Activated CD8-positive, alpha-beta T cell treated with anti-CD3 and anti-CD28 coated beads for 36 hours (primary cell): ENCODE measurements around the gene ROR2. TPM values are rescaled to one million over a fixed set of nuclear protein-coding genes. Genes with fewer than 3 reads are reported as not detected.

Source experiments
- ATAC-seq: fragments of 200-7000 bp; cut with Tn5 transposase; one replicate; pipeline ENCODE4 v1.10.0; 2021; ENCODE audit warnings: mild to moderate bottlenecking, moderate library complexity
- CTCF ChIA-PET: fragments of 350-600 bp; sonication (Branson Sonifier 250); formaldehyde crosslinking; loops from one replicate; lab custom pipeline; 2021; ENCODE audit warnings: antibody characterized with exemption; lab: Charles Lee
- POLR2A ChIA-PET: fragments of 350-600 bp; sonication (Branson Sonifier 250); formaldehyde crosslinking; loops from one replicate; lab custom pipeline; 2021; ENCODE audit warnings: antibody characterized with exemption; lab: Charles Lee
- DNase-seq: peaks from one replicate; pipeline ENCODE4 v3.0.0-alpha.2; 2020
- H3K27ac Mint-ChIP-seq: one replicate; pipeline ENCODE4 v1.8.0; 2021; ENCODE audit warnings: mild to moderate bottlenecking, mixed read lengths
- H3K27me3 Mint-ChIP-seq: one replicate; pipeline ENCODE4 v1.8.0; 2021; ENCODE audit warnings: mixed read lengths
- H3K36me3 Mint-ChIP-seq: one replicate; pipeline ENCODE4 v1.8.0; 2021; ENCODE audit warnings: low read depth, mixed read lengths
- H3K4me1 Mint-ChIP-seq: one replicate; pipeline ENCODE4 v1.8.0; 2021; ENCODE audit warnings: low read depth, mixed read lengths
- H3K4me3 Mint-ChIP-seq: one replicate; pipeline ENCODE4 v1.8.0; 2021; ENCODE audit warnings: mild to moderate bottlenecking, moderate library complexity, mixed read lengths
- H3K9me3 Mint-ChIP-seq: one replicate; pipeline ENCODE4 v1.8.0; 2021; ENCODE audit warnings: mixed read lengths
- CTCF ChIP-seq: fragments of 200-600 bp; IDR thresholded peaks from one replicate; pipeline ENCODE4 v1.8.0; 2022; ENCODE audit warnings: antibody characterized with exemption, mild to moderate bottlenecking
- intact Hi-C: fragments of 100-400 bp; cut with micrococcal nuclease; formaldehyde crosslinking; loops from one replicate; pipeline ENCODE4 v1.10.0; 2022
- total RNA-seq, 2 experiments: library from RNA; stranded (reverse); gene quantifications; one replicate each; pipeline ENCODE4 v1.2.3, GENCODE V29; 2021

ROR2 gene
- total RNA-seq, 2 experiments from 2014 or later = not detected

DNA sequence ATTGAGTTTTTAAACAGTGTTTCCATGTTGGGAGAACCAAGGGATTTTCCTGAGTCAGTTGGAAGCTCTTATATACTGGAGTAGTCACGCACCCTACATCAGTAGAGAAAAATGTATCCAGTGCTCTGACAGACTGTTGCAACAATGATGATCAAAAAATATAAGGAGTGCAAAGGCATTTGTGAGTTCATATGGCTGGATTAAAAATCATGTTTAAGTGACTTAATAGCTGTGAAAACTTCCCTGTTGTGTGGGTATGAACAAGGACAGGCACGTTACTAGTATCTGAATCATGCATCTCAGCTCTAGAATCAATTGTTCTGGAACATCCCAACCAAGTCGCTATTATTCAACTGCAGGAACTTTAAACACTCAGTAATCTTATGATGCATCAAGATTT is 229.7 kb downstream of the ROR2 start:
- Mint-ChIP-seq H3K27ac (no peak overlapping the region), H3K27me3 (peaks cover 42% of the 10 kb centered on the region), H3K4me1 (no peaks in the 10 kb centered on the region), H3K36me3 (no peaks in the 10 kb centered on the region), H3K9me3 (peaks cover 5% of the 10 kb centered on the region), H3K4me3 (no peak overlapping the region)
- DNase-seq = no peak
- CTCF ChIA-PET = interaction anchor here (1.2 kb wide), 1 partner anchor 60 kb away, joined by 5 read pairs; no protein-coding TSS in a partner anchor
- TF ChIP-seq CTCF = no peak
- intact Hi-C loops = no loop called here
- ATAC-seq = no peak
- POLR2A ChIA-PET = no interaction called here

GRCh38 chr9:91718071-91718470 is 232.0 kb downstream of the ROR2 start:
- no peak for TF ChIP-seq CTCF
- peaks cover 7% of the 10 kb centered on the region for H3K4me1 Mint-ChIP-seq
- no peak for ATAC-seq
- ChIA-PET POLR2A (no interaction called here), CTCF (interaction anchor here (1.1 to 2.1 kb wide), 3 partner anchors 9 to 803 kb away, joined by 3 to 13 read pairs (median 6); no protein-coding TSS in a partner anchor)
- no peaks in the 10 kb centered on the region for H3K36me3 Mint-ChIP-seq
- no peak overlapping the region for H3K4me3 Mint-ChIP-seq
- peaks cover 47% of the 10 kb centered on the region for H3K27me3 Mint-ChIP-seq
- no peak overlapping the region for H3K27ac Mint-ChIP-seq
- intact Hi-C loops = no loop called here
- H3K9me3 Mint-ChIP-seq = peaks cover 5% of the 10 kb centered on the region
- DNase-seq = no peak

GRCh38 chr9:91716815-91717214 is 233.2 kb downstream of the ROR2 start:
- peaks cover 5% of the 10 kb centered on the region for H3K9me3 Mint-ChIP-seq
- intact Hi-C loops = no loop called here
- POLR2A ChIA-PET = interaction anchor here (0.6 kb wide), 1 partner anchor 291 kb away, joined by 3 read pairs; no protein-coding TSS in a partner anchor

DNA sequence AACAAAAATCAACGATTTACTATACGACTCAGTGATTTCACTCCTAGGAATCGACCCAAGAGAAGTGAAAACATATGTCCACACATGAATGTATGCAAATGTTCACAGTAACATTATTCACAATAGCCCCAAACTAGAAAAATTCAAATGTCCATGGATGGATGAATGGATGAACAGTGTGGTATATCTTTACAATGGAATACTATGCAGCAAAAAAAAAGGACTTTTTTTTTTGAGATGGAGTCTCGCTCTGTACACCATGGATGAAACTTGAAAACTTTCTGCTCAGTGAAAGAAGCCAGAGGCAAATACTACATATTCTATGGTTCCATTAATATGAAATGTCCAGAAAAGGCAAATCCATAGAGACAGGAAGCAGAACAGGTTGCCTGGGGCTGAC is 233.8 kb downstream of the ROR2 start:
- no peak for TF ChIP-seq CTCF
- Mint-ChIP-seq H3K4me3 (no peak overlapping the region), H3K27me3 (peaks cover 43% of the 10 kb centered on the region), H3K9me3 (peaks cover 5% of the 10 kb centered on the region), H3K4me1 (peaks cover 7% of the 10 kb centered on the region), H3K27ac (no peak overlapping the region), H3K36me3 (no peaks in the 10 kb centered on the region)
- ATAC-seq (no peak), DNase-seq (no peak)
- CTCF ChIA-PET = interaction anchor here (0.8 to 1.3 kb wide), 2 partner anchors 11 to 19 kb away, joined by 3 read pairs; no protein-coding TSS in a partner anchor
- POLR2A ChIA-PET = no interaction called here
- intact Hi-C loops = no loop called here

More at GRCh38 chr9:91716815-91717214, 233.2 kb downstream of the ROR2 start:
- H3K27ac Mint-ChIP-seq = no peak overlapping the region
- TF ChIP-seq CTCF = no peak
- H3K4me3 Mint-ChIP-seq = no peak overlapping the region
- CTCF ChIA-PET = interaction anchor here (0.8 kb wide), 1 partner anchor 10 kb away, joined by 3 read pairs; no protein-coding TSS in a partner anchor
- no peaks in the 10 kb centered on the region for H3K36me3 Mint-ChIP-seq
- DNase-seq (no peak), ATAC-seq (no peak)
- H3K4me1 Mint-ChIP-seq = peaks cover 7% of the 10 kb centered on the region
- peaks cover 43% of the 10 kb centered on the region for H3K27me3 Mint-ChIP-seq

DNA sequence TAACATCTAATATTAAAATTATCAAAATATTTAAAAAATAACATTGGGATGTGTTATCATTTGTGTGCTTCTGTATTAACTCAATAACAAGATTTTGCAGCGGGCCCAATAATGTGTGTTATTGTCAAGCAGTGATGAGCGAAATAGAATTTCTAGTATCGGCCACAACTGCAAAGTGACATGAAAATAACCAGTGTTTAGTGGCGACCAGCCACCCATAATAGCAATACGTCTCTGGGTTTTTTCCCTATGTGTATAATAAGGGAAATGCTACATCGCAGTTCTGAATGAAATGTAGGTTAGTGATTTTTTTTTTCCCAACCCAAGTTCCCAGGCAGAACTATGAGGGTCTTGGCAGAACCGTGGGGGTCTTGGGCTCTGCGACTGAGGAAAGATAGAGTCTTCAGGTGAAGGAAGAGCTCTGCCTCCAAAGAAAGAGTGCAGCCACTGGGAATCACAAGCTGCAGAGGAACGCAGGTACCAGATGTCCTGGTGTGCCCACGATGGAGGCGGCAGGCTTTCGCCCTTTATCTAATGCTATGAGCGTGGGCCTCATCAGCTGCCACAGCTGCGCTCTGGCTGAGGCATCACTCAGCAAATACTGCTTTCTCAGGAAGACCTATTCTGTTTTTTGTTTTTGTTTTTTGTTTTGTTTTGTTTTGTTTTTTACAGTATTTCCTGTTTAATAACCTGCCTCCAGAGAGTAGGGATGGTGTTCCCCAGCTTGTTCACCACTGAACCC is 235.0 kb downstream of the ROR2 start:
- no peak for TF ChIP-seq CTCF
- ATAC-seq (no peak), DNase-seq (no peak)
- Mint-ChIP-seq H3K27ac (no peak overlapping the region), H3K9me3 (peaks cover 5% of the 10 kb centered on the region), H3K4me1 (peaks cover 7% of the 10 kb centered on the region), H3K4me3 (no peak overlapping the region), H3K27me3 (peaks cover 38% of the 10 kb centered on the region), H3K36me3 (no peaks in the 10 kb centered on the region)
- intact Hi-C loops = no loop called here
- CTCF ChIA-PET = interaction anchor here (1.3 kb wide), 1 partner anchor 20 kb away, joined by 3 read pairs; no protein-coding TSS in a partner anchor
- POLR2A ChIA-PET = no interaction called here
